GM18907 (cell line): ENCODE data around the gene DGKB.

Experiments
- ATAC-seq: cut with Tn5 transposase; IDR thresholded peaks from one replicate; pipeline ENCODE4 v1.9.1; 2021; ENCODE audit warnings: mild to moderate bottlenecking, moderate library complexity; ENCODE audit not compliant: unreplicated experiment

Gene DGKB

DNA sequence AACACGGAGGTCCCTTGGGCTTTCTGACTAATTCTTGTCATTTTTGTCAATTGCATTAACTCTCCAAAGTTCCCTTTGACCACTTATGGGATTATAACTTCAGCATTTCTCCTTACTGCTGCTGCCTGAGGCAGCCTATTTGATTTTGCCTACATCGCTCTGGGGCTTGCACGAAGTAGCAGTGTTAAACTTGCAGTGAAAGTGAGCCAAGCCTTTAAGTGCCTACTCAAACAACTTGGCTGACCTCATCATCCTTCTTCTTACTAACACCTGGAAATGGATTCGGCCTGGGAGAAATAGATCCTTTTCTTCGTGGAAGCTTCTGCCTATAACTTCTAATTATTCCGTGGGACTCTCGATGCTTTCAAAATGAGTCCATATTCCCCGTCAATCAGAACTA, 76.6 kb downstream of the DGKB start:
- no peak for ATAC-seq

DNA sequence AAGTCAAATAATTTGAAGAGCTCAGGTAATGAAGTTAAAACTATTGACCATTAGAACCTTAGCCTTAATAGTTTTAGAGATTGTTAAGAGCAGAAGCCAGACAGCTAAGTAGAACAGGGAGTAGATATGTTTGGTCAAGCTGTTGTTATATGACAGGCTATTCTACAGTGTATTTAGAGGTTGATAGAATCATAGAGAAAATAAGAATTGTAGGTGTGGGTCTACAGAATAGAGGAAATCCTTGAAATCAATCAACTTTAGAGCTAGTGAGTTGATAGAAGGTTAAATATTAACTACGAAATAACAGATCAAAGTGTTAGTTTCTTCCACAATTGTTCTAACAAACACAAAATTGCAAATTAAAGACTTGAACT, 80.1 kb downstream of the DGKB start:
- ATAC-seq = no peak

DNA sequence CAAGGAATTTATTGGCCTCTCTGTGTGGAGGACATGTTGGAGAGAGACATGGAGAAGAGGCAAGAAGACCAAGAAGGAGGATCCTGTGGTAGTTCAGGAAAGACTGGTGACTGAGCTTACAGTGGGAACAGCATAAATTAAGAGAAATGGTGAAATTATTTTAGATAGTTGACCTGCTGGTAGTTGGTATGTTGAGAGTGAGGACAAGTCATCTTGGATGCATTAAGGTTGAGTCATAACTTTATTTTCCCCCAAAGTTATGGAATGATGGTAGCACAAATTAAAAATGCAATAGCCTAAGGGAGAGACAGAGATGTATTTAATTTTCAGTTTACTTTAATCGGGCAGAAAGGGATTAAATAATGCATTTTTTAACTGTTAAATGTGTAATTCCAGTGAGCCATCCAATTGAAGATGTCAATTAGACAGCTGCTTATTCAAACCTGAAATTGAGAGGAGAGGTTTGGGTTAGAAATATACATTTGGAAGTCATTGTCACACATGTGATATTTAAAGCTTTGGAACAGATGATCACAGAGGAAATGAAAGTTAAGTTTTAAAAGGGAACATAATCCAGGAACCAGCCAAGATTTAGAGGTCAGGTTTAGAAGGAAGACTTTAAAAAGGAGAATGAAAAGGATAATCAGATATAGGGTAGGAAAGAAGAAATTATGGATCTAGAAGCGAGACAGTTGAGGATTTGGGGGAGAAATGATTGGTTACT, 80.6 kb downstream of the DGKB start:
- ATAC-seq = no peak

DNA sequence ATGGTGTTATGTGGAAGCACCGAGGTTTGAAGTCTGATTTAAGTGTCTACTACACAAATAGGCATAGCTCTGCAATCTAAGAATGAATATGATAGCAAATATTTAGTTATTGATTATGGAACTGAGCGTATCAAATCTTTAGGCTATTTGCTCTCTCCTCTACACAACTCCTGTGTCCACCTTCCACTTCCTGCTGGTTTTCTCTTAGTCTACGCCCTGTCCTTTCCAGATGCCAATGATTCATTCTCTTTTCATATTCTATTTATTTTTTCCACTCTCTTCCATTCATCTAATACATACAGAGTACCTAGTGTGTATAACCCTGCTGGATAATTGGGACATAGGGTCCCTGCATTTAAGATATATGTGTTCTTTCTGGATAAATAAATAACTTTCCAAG, 83.7 kb downstream of the DGKB start:
- ATAC-seq = no peak

DNA sequence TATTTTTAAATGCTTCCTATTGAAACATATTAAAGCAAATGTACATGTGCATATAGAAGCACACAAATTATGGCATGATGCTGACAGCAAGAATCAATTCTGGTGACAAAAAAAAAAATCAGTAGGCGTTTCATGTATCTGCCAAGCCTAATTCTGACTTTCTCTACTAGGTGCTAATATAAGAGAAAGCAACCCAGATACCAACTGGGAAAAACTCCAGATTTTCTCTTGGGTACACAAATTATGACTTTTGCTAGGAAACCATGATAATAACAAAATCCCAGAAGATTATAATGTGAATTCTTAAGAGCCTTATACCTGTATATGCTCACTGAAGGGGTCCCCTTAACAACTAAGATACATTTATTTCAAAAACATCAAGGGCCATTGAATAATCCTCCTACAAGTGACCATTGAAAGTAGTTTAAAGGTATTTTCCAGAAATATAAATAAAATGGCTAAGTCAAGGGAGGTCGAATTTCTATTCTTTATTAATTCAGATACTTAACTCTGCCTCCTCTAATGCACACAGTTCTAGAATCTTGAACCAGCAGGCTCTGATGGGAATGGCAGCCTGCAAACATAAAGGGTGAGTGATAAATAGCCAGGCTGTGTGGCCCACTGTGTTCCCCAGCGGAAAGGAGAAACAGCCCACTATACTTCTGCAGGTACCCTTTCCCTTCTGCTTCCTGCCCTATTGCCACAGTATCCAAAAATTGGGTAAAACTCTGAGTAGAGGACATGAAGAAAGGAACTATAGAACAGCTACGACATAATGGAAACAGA, 84.5 kb downstream of the DGKB start:
- no peak for ATAC-seq

DNA sequence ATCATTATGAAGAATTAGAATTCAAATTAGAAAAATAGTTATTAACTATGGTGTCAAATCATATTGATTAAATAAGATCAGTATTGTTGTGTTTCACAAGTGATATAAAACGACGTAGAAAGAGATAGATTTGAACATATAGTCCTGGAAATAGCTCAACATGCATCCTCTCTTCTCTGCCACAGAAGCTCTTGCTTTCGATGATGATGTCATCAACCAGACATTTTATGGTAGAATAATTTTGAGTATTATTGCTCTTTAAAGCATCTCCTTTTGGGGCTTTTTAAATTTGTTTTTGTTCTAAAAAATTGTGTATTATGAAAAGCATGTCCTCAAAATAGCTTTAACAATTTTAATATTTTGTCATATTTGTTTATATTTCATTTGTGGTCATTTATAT, 95.0 kb downstream of the DGKB start:
- ATAC-seq = no peak

DNA sequence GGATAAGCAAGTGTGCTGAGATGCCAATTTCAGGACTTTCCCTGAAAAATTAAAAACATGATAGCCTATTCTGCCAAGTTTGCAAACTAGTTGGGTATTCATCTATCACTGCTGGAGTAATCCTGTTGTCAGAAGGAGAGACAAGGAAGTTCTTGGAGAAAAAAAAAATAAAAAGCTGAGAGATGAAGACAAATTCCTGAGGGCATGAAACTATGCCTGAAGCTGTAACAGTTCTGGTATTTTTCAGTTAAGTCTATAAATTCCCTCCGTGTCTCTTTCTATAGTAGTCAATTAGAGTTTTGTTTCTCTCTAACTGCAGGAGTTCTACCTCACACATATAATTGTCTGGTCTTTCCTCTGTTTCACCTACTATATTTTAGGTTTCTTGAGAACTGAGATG, 95.7 kb downstream of the DGKB start:
- no peak for ATAC-seq

DNA sequence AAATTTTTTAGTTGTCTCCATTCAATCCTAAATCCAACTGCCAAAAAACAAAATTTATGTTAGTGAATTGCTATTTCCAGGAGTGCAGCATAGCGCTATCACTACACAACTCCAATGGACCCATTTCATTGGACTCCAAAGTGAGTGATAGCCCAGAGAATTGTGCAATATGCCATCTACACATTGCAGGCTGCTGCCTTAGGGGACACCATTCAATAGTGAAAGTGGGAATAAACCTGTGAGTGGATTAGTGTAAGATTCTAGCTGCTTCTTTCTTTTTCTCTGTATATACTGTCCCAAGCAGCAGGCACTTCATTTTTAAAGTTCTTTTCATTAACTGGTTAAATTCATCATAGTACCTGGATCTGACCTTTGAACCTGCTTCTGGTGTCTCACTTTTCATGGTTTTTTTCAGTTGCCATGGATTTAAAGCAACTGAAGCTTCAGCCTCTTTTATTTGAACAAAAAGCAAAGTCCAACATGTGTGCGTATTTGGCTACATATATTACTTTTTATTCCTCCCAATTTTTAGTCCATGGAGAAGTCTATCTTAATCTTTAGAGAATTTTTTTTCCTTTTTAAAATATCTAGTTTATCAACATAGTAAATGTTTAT, 97.3 kb downstream of the DGKB start:
- ATAC-seq = no peak

DNA sequence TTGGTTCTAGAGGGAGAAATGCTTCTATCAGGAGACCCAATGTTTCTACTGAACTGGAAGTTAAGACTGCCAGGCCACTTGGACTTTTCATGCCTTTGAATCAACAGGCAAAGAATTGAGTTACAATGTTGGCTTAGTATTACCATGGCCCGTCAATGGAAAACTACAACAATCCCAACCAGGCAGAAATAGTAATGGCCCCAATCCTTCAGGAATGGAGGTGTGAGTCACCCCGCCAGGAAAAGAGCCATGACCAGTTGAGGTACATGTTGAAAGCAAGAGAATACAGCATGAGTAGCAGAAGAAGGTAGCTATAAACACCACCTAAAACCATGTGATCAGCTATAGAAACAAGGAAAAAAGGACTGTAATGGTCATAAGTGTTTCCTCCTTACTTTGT, 101.9 kb downstream of the DGKB start:
- ATAC-seq = no peak

DNA sequence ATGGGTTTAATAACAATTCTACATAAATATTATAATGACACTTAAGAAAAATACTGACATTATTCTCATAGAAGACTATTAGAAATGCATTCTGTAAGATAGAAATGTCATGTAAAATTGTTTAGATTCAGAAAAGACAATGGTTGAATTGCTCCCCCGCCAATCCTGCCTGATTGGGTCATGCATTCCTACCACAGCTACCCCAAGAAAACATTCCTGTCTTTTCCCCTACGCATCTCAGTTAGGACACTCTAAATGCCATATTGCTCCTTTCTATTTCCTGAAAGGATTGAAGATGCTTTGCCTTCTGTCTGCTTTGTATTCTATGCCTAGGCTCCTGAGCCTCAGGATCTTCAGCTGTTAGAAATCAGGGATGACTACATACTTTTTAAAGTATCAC, 109.4 kb downstream of the DGKB start:
- no peak for ATAC-seq

DNA sequence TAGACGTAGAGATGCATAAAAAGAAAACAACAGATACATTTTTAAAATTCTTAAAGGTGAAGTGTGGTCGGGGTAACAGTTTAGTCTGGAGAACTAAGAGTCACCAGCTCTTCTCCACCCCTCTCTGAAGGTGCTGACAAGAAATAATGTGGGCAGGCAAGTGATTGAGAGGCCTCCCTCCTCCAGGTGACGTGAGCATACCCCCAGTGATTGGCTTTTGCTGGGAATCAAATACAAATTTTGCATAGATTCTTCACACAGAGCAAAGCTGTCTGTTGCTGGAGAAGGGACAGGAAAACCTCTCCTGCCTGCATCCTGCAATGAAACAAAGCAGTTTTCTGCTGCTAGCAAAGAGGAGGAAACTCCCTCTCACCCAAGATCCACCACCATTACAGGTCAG, 115.0 kb downstream of the DGKB start:
- no peak for ATAC-seq

DNA sequence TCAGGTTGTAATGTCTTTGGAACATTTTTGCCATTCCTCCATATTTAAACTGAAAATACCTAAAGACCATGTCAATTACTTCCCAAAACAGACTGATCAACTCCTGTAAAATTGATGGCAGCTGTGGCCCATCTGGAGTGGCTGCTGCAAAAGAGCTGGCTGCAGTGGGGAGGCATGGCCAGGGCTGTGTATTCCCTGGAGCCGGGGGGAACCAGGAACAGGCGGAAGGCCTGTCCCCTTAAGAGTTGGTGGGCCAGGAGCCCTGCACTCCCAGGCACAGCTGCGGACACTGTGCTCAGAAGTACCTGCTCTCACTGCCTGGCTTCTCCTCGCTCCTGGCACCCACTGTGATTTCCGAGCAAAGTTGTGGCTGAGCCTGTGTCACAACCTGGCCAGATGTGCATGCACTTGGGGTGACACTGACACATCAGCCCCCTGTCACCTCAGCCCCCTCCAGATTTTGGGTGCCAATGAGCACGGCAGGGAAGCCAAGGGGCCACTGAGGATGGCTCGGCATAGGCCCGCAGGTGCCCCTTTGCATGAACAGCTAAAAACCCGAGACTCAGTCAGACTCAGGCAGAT, 116.1 kb downstream of the DGKB start:
- no peak for ATAC-seq

DNA sequence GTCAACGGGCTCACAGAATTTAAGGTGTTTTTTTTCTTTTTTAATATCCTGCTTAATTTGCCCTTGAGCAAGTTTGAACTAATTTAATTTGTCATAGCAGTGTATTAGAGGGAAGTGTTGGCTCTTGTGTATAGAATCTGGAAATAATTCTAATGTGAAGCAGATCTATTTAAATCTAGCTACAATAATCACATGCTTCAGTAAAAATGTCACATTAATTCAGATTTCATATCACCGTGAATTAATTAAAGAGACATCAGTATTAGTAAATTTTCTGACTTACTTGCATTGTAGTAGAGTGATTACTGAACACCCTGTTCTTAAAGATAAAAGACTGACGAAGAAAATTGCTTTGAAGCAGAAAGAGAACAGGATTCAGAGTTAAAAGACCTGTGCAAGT, 124.7 kb downstream of the DGKB start:
- no peak for ATAC-seq

DNA sequence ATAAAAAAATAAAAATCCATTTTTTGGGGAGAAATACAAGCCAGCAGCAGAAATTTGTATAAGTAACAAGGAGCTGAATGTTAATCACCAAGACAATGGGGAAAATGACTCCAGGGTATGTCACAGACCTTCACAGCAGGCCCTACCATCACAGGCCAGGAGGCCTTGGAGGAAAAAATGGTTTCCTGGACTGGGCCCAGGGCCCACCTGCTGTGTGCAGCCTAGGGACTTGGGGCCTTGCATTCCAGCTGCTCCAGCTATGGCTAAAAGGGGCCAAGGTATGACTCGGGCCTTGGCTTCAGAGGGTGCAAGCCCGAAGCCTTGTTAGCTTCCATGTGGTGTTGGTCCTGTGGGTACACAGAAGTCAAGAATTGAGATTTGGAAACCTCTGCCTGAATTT, 126.3 kb downstream of the DGKB start:
- no peak for ATAC-seq

DNA sequence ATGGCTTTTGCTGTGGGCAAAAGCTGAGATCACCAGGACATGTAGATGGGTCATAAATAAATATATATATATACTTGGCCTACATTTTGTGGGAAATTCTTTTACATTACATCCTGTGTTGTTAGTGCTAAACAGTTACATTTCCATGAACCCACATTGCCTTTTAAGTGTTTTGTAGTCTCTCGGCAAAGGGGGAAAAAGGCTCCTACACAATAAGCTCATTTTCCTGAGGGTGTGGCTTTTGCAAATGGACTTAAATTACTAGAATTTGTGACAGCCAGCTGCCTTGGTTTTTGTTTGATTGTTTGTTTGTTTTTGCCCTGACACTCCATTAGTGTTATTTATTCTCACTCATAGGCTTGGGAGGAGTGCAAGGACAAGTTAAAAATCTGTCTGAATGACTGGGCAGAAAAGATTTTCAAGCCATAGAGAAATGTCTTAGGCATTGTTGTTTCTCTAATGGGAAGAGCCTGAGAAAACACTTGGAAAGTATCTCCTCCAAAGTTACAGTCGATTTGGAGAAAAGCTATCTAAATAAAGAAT, 128.8 kb downstream of the DGKB start:
- no peak for ATAC-seq

DNA sequence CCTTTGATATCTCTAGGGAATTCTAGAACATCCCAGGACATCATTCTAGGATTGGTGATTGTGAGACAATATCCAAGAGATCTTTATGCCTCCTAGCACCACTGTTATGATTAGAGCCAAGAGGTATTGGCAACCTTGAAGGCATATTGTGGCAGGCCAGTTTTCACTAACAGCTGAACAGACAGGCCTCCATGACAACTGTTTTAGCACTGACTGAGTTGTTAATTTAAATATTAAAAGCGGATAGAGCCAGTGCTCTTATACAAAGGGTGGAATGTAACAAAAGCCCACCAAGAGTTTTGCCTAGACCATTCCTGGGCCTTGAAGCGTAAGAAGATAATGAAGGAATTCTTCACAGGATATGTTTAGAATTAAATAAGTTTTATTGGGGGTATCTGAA, 131.9 kb downstream of the DGKB start:
- ATAC-seq = no peak

DNA sequence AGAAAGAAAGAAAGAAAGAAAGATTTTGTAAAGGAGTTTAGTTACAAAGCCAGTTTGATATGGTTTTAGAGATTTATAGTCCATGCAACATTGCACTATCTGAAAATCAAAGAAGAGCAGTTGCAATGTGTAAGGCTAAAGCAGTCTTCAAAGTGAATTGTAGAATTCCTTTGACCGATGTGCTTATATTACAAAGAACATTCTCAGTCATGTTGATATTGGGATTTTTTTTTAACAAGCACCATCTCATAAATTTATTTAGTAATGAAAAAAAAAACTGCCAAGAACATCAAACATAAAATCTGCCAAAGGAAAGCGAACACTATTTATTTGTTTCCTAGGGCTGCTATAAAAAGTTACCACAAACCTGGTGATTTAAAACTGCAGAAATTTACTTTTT, 133.3 kb downstream of the DGKB start:
- no peak for ATAC-seq

DNA sequence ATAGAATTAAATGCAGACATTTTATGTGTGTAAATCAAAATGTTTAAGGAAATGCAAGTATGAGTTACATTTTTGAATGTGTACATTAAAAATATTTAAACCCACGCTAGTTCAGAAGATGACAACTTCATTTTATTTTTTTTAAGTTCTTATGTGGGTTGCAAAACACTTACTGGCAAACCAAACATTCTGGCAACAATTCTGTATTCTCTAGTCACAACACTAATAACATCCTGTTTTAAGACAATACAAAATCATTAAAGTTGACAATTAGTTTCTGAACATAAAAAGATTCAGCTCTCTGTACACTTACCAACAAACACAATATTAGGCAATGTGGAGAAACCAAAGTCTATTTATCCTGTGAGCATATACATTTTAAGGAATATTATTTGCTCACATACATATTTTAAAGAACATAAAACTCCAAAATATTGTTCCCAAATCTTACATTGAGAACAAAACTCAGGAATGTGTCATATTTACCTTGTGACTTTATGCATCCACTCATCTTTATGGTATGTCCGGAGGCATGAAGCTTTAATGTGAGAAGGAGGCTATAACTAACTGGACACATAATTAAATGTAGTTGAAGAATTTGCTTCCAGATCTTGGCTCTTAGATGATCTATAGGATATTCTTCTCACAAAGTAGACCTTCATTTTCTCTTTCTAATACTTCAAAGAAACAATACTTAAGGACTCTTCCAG, 134.7 kb downstream of the DGKB start:
- no peak for ATAC-seq

DNA sequence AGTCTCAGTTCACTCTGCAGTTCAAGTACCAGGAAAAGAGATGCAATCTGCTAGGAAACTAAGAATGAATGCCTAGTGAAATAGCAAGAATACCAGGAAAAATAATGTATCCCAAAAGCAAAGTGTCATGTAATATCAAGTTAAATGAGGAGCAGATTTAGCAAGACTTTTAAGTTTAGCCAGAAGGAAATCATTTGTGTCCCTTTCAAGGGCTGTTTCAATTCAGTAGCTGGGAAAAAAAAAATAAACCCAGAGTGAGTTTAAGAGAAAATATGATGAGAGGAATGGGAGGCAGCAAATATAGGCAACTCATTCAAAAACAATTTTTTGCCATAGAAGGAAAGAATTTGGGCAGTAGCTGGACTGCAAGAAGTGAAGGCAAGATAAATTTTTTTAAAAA, 135.8 kb downstream of the DGKB start:
- no peak for ATAC-seq

DNA sequence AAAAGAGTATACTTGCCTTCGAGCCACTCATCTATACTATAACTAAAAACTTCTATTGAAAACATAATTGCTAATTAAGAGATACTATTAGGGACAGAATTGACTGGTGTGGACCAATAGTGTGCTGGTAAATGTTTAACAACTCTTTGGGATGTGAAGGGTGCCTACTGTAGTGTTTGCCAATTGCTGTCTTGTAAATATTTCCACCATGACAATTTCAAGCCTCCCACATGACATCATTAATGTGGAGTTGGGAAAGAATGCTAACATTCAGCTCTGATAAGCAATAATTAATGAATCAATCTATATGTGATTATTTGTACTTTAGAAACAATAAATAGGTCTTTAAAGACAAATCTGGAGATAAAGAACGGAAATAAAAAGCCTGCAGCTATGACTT, 136.8 kb downstream of the DGKB start:
- no peak for ATAC-seq

DNA sequence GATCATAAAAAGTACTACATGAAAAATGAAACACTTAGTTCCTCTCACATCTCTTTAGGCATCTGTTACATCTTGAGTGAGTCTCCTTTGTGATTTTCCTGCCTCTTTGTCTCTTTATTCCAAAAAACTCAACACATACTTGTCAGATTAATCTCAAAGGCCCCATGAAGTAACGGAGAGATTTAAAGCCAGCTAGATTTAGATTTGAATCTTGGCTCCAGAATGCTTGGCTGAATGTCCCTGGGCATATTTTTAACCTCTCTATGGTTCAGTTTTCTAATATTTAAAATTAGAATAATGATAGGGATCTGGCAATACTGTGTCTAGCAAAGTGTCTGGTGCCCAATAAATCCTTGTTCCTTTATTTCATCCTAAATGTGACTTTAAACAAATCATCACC, 140.0 kb downstream of the DGKB start:
- no peak for ATAC-seq
